RKO (cell line): Measurements from ENCODE around the gene BRMS1L.

Experiments
- DNase-seq: peaks from one replicate; pipeline ENCODE4 v3.0.0-alpha.2; 2016; ENCODE audit warnings: low spot score

Gene BRMS1L

GRCh38 chr14:35865611-35866324 lies 39.6 kb downstream of the BRMS1L start:
- DNase-seq, result no peak

- DNase-seq, result no peak
Measured at GRCh38 chr14:35866595-35867279, 40.6 kb downstream of the BRMS1L start.

GRCh38 chr14:35867280-35867629 lies 41.1 kb downstream of the BRMS1L start:
- DNase-seq, result no peak

GRCh38 chr14:35875296-35875695 lies 49.2 kb downstream of the BRMS1L start:
- DNase-seq, result no peak

GRCh38 chr14:35877276-35877675 lies 51.1 kb downstream of the BRMS1L start:
- no peak for DNase-seq

GRCh38 chr14:35878272-35879150 lies 52.4 kb downstream of the BRMS1L start:
- peak; percentile 68 for DNase-seq

- DNase-seq, result no peak
Measured at GRCh38 chr14:35879151-35879648, 53.1 kb downstream of the BRMS1L start.

- peak; percentile 55 for DNase-seq
Measured at GRCh38 chr14:35879654-35880249, 53.6 kb downstream of the BRMS1L start.

- no peak for DNase-seq
Measured at GRCh38 chr14:35881280-35881679, 55.1 kb downstream of the BRMS1L start.

GRCh38 chr14:35883677-35884293 lies 57.6 kb downstream of the BRMS1L start:
- DNase-seq, result peak; percentile 48

GRCh38 chr14:35890308-35890707 lies 64.2 kb downstream of the BRMS1L start:
- no peak for DNase-seq

- DNase-seq, result no peak
Measured at GRCh38 chr14:35895256-35895655, 69.1 kb downstream of the BRMS1L start.

GRCh38 chr14:35897616-35898111 lies 71.5 kb downstream of the BRMS1L start:
- DNase-seq, result no peak

- no peak for DNase-seq
Measured at GRCh38 chr14:35898217-35898775, 72.2 kb downstream of the BRMS1L start.

- DNase-seq, result no peak
Measured at GRCh38 chr14:35900741-35901140, 74.6 kb downstream of the BRMS1L start.

- no peak for DNase-seq
Measured at GRCh38 chr14:35909665-35910064, 83.5 kb downstream of the BRMS1L start.

GRCh38 chr14:35910191-35910590 lies 84.1 kb downstream of the BRMS1L start:
- no peak for DNase-seq

GRCh38 chr14:35911097-35911496 lies 85.0 kb downstream of the BRMS1L start:
- no peak for DNase-seq

GRCh38 chr14:35915185-35915584 lies 89.0 kb downstream of the BRMS1L start:
- no peak for DNase-seq

- DNase-seq, result no peak
Measured at GRCh38 chr14:35915775-35916174, 89.6 kb downstream of the BRMS1L start.
